Measurements from ENCODE around the gene ARHGAP8. TPM values are rescaled to one million over a fixed set of nuclear protein-coding genes. Genes with fewer than 3 reads are reported as not detected.

The ARHGAP8 gene
- total RNA-seq, 1 donor from 2014 or later, result 38.1 TPM

DNA sequence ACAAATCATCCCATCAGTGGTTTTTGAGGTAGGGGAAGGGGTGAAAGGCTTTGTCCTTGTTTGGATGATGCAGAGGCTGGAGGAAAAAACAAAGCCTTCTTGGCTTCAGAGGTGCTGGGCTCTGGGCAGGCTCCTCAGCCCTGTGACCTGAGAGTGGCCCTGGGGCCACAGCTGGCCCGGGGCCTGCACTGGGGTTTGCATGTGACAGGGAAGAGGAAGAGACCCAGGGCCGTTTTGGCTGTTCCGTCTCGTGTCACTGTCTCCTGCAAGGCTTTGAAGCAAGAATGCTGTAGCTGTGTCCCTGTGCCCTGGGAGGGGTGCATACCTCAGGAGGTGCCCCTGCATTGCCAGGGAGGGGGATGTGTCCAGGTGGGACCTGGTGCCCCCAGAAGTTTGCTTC is 12.6 kb downstream of the ARHGAP8 start:
- H3K4me3 ChIP-seq (ENCODE audit: low read depth, low read length), result no peak overlapping the region
- TF ChIP-seq, protein P1, sequence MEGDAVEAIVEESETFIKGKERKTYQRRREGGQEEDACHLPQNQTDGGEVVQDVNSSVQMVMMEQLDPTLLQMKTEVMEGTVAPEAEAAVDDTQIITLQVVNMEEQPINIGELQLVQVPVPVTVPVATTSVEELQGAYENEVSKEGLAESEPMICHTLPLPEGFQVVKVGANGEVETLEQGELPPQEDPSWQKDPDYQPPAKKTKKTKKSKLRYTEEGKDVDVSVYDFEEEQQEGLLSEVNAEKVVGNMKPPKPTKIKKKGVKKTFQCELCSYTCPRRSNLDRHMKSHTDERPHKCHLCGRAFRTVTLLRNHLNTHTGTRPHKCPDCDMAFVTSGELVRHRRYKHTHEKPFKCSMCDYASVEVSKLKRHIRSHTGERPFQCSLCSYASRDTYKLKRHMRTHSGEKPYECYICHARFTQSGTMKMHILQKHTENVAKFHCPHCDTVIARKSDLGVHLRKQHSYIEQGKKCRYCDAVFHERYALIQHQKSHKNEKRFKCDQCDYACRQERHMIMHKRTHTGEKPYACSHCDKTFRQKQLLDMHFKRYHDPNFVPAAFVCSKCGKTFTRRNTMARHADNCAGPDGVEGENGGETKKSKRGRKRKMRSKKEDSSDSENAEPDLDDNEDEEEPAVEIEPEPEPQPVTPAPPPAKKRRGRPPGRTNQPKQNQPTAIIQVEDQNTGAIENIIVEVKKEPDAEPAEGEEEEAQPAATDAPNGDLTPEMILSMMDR (conservative IDR thresholded peaks at IDR 0.05; ENCODE audit: low read depth, low read length), result no peak

GRCh38 chr22:44765571-44766285 is 13.4 kb downstream of the ARHGAP8 start:
- DNase-seq (ENCODE audit: low read depth), result no peak
- no peak overlapping the region for H3K4me3 ChIP-seq (ENCODE audit: low read depth, low read length)
- TF ChIP-seq, protein P1 (conservative IDR thresholded peaks at IDR 0.05; ENCODE audit: low read depth, low read length), result no peak

More for the DNA sequence above, 12.6 kb downstream of the ARHGAP8 start:
- DNase-seq (ENCODE audit: low read depth), result no peak

GRCh38 chr22:44773082-44773481 is 20.7 kb downstream of the ARHGAP8 start:
- DNase-seq (ENCODE audit: low read depth), result no peak
- TF ChIP-seq, protein P1 (conservative IDR thresholded peaks at IDR 0.05; ENCODE audit: low read depth, low read length), result no peak
- no peak overlapping the region for H3K4me3 ChIP-seq (ENCODE audit: low read depth, low read length)

GRCh38 chr22:44775862-44776261 is 23.5 kb downstream of the ARHGAP8 start:
- DNase-seq (ENCODE audit: low read depth), result no peak
- no peak overlapping the region for H3K4me3 ChIP-seq (ENCODE audit: low read depth, low read length)
- TF ChIP-seq, protein P1 (conservative IDR thresholded peaks at IDR 0.05; ENCODE audit: low read depth, low read length), result no peak

DNA sequence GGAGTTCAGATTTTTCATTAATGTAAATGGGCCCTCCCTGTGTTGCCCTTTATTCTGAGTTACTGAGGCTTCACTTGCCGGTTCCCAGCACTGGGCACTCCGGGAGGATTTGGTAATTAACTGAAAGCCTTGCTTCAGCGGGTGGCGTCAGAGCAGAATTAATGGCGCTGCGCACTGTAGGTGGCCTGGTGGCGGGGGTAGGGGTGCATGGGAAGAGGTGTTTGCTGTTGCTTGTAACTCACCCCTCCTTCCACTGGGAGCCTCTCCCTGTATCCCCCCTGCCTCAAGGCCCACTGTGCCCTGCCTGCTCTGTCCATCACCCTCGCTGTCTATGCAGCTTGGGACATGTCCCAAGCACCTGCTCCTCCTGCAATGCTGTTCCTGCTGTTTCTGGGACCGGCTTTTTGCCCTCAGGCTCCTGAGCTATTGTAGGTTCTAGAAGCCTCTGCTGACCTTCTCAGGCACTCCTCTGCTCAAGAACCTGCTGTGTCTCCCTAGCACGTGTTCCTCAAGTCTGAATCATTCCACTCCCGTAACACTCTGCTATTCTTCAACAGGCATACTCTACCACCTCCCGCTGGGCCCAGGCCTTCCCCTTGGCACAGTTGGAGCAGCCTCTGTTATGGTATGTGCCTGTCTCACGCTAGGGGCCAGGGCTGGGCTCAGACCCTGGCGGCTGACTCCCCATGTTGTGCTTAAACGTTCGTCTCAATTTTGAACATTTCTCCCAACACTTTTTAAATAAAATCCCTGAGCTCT is 24.4 kb downstream of the ARHGAP8 start:
- TF ChIP-seq, protein P1 (conservative IDR thresholded peaks at IDR 0.05; ENCODE audit: low read depth, low read length), result peak; percentile 23

GRCh38 chr22:44777364-44777755 is 25.0 kb downstream of the ARHGAP8 start:
- H3K4me3 ChIP-seq (ENCODE audit: low read depth, low read length), result no peak overlapping the region
- TF ChIP-seq, protein P1 (conservative IDR thresholded peaks at IDR 0.05; ENCODE audit: low read depth, low read length), result no peak
- DNase-seq (ENCODE audit: low read depth), result no peak

More for the DNA sequence above, 24.4 kb downstream of the ARHGAP8 start:
- no peak for DNase-seq (ENCODE audit: low read depth)
- no peak overlapping the region for H3K4me3 ChIP-seq (ENCODE audit: low read depth, low read length)

Measured in epithelial cell of proximal tubule (primary cell).